GM23338 (cell line): ENCODE data around the gene GUCY1B1. TPM values are rescaled to one million over a fixed set of nuclear protein-coding genes. Genes with fewer than 3 reads are reported as not detected.

ENCODE experiments used
- ATAC-seq: fragments of 200-7000 bp; cut with Tn5 transposase; 3 replicates; pipeline ENCODE4 v1.9.1; 2020
- DNase-seq: peaks from one replicate; pipeline ENCODE4 v3.0.0-alpha.2; 2015; ENCODE audit warnings: low spot score
- H2AFZ ChIP-seq: fragments of 200-600 bp; sonication (generic); 2 replicates; pipeline ENCODE4 v1.8.0; 2016; ENCODE audit warnings: antibody characterized with exemption, mild to moderate bottlenecking, moderate library complexity
- H3F3A ChIP-seq: fragments of 200-600 bp; sonication (generic); replicated peaks from 2 replicates; pipeline ENCODE4 v1.8.0; 2017; ENCODE audit warnings: antibody characterized with exemption, mixed run types, low read depth
- H3K27ac ChIP-seq: fragments of 200-600 bp; sonication (generic); 2 replicates; pipeline ENCODE4 v1.6.1; 2016; ENCODE audit warnings: low read depth
- H3K27me3 ChIP-seq: fragments of 200-600 bp; sonication (generic); 2 replicates; pipeline ENCODE4 v1.8.0; 2016; ENCODE audit warnings: mild to moderate bottlenecking, mixed run types, moderate library complexity; ENCODE audit not compliant: insufficient read depth
- H3K36me3 ChIP-seq: fragments of 200-600 bp; sonication (generic); 2 replicates; pipeline ENCODE4 v1.8.0; 2016; ENCODE audit warnings: mild to moderate bottlenecking; ENCODE audit not compliant: insufficient read depth
- H3K4me1 ChIP-seq: fragments of 200-600 bp; sonication (generic); 2 replicates; pipeline ENCODE4 v1.8.0; 2016; ENCODE audit warnings: mild to moderate bottlenecking, moderate library complexity; ENCODE audit not compliant: insufficient read depth
- H3K4me2 ChIP-seq: fragments of 200-600 bp; sonication (generic); 2 replicates; pipeline ENCODE4 v1.7.1; 2017; ENCODE audit warnings: mixed run types
- H3K4me3 ChIP-seq: fragments of 200-600 bp; sonication (generic); 2 replicates; pipeline ENCODE4 v1.6.1; 2016; ENCODE audit warnings: mixed run types
- H3K79me2 ChIP-seq: fragments of 200-600 bp; sonication (generic); replicated peaks from 2 replicates; pipeline ENCODE4 v1.8.0; 2017; ENCODE audit warnings: mild to moderate bottlenecking; ENCODE audit not compliant: insufficient read depth
- H3K9me2 ChIP-seq: fragments of 200-600 bp; sonication (generic); 2 replicates; pipeline ENCODE4 v1.8.0; 2017; ENCODE audit not compliant: insufficient read depth
- H4K20me1 ChIP-seq: fragments of 200-600 bp; sonication (generic); replicated peaks from 2 replicates; pipeline ENCODE4 v1.8.0; 2017; ENCODE audit warnings: mild to moderate bottlenecking; ENCODE audit not compliant: insufficient read depth
- H3K27ac Mint-ChIP-seq: 2 replicates; pipeline ENCODE4 v1.8.0; 2020; ENCODE audit warnings: inconsistent platforms, mild to moderate bottlenecking, moderate library complexity, mixed read lengths
- H3K27me3 Mint-ChIP-seq: 3 replicates; pipeline ENCODE4 v1.8.0; 2022; ENCODE audit warnings: low read depth, mild to moderate bottlenecking, moderate library complexity, mixed read lengths, inconsistent platforms; ENCODE audit not compliant: insufficient read depth, poor library complexity
- H3K36me3 Mint-ChIP-seq: 3 replicates; pipeline ENCODE4 v1.8.0; 2021; ENCODE audit warnings: low read depth, mild to moderate bottlenecking, inconsistent platforms, moderate library complexity, mixed read lengths
- H3K4me1 Mint-ChIP-seq: 3 replicates; pipeline ENCODE4 v1.8.0; 2020; ENCODE audit warnings: mild to moderate bottlenecking, inconsistent platforms, mixed read lengths
- H3K4me3 Mint-ChIP-seq: 3 replicates; pipeline ENCODE4 v1.8.0; 2021; ENCODE audit warnings: moderate library complexity, mild to moderate bottlenecking, inconsistent platforms, mixed read lengths
- H3K9me3 Mint-ChIP-seq: 3 replicates; pipeline ENCODE4 v1.8.0; 2020; ENCODE audit warnings: moderate library complexity, mild to moderate bottlenecking, inconsistent platforms, mixed read lengths
- CREB1 ChIP-seq: fragments of 250-450 bp; sonication (Bioruptor Pico); IDR thresholded peaks from 2 replicates; pipeline ENCODE4 v1.5.0; 2020; ENCODE audit warnings: low read depth, mild to moderate bottlenecking, moderate library complexity
- EZH2 ChIP-seq: fragments of 200-600 bp; sonication (generic); IDR thresholded peaks from one replicate; pipeline ENCODE4 v1.8.0; 2017; ENCODE audit warnings: antibody characterized with exemption, mild to moderate bottlenecking, low read depth; ENCODE audit not compliant: unreplicated experiment
- EZH2phosphoT487 ChIP-seq: fragments of 200-600 bp; sonication (generic); IDR thresholded peaks from one replicate; pipeline ENCODE4 v1.8.1; 2018; ENCODE audit warnings: antibody characterized with exemption; ENCODE audit not compliant: unreplicated experiment
- JUNB ChIP-seq: IDR thresholded peaks from one replicate; pipeline ENCODE4 v1.6.1; 2016; ENCODE audit warnings: antibody characterized with exemption; ENCODE audit not compliant: unreplicated experiment
- NANOG ChIP-seq: IDR thresholded peaks from 2 replicates; pipeline ENCODE4 v1.6.1; 2016; ENCODE audit warnings: antibody characterized with exemption, borderline replicate concordance
- POLR2AphosphoS5 ChIP-seq: IDR thresholded peaks from 2 replicates; pipeline ENCODE4 v1.6.1; 2016; ENCODE audit warnings: antibody characterized with exemption, low read depth
- STAT1 ChIP-seq: IDR thresholded peaks from one replicate; pipeline ENCODE4 v1.6.1; 2016; ENCODE audit warnings: antibody characterized with exemption; ENCODE audit not compliant: unreplicated experiment
- ZNF114 ChIP-seq: fragments of 250-450 bp; sonication (Bioruptor Pico); IDR thresholded peaks from 2 replicates; pipeline ENCODE4 v1.5.0; 2020; ENCODE audit warnings: mild to moderate bottlenecking, moderate library complexity
- ZNF331 ChIP-seq: fragments of 250-450 bp; sonication (Bioruptor Pico); IDR thresholded peaks from 2 replicates; pipeline ENCODE4 v1.5.0; 2020; ENCODE audit warnings: low read depth, mild to moderate bottlenecking, moderate library complexity
- polyA plus RNA-seq: library from polyadenylated mRNA; unstranded; fragments of >200 nt; fragmentation: Nextera tagmentation; extraction: Ambion mirVana; gene quantifications from 2 replicates; pipeline ENCODE4 v1.2.1, GENCODE V29; 2016
- total RNA-seq: library from RNA; depleted of rRNA; stranded (reverse); fragments of >200 nt; shearing (Covaris generic); gene quantifications from 2 replicates; pipeline ENCODE4 v1.2.3, GENCODE V29; 2014
- TF ChIP-seq, protein P1 (sequence below): IDR thresholded peaks from one replicate; pipeline ENCODE4 v1.6.1; 2018; ENCODE audit warnings: antibody characterized with exemption; ENCODE audit not compliant: unreplicated experiment
- TF ChIP-seq, protein P2 (sequence below), 2 experiments: fragments of 200-600 bp in 1 of 2; sonication (generic) in 1 of 2; conservative IDR thresholded peaks; 2 replicates each; pipeline versions ENCODE4 v1.5.1 to v1.6.1; 2016 to 2017; ENCODE audit warnings: antibody characterized with exemption in 2 of 2, low read depth in 2 of 2, mild to moderate bottlenecking in 2 of 2, moderate library complexity in 1 of 2
- TF ChIP-seq, protein P3 (sequence below): IDR thresholded peaks from 2 replicates; pipeline ENCODE4 v1.6.1; 2016; ENCODE audit warnings: antibody characterized with exemption
- TF ChIP-seq, protein P4 (sequence below): fragments of 250-450 bp; sonication (Bioruptor Pico); IDR thresholded peaks from 2 replicates; pipeline ENCODE4 v1.5.0; 2020; ENCODE audit warnings: mild to moderate bottlenecking, moderate library complexity

Gene GUCY1B1
- total and polyA plus RNA-seq, 2 experiments from 2014 or later = 2.6 to 4.3 TPM

DNA sequence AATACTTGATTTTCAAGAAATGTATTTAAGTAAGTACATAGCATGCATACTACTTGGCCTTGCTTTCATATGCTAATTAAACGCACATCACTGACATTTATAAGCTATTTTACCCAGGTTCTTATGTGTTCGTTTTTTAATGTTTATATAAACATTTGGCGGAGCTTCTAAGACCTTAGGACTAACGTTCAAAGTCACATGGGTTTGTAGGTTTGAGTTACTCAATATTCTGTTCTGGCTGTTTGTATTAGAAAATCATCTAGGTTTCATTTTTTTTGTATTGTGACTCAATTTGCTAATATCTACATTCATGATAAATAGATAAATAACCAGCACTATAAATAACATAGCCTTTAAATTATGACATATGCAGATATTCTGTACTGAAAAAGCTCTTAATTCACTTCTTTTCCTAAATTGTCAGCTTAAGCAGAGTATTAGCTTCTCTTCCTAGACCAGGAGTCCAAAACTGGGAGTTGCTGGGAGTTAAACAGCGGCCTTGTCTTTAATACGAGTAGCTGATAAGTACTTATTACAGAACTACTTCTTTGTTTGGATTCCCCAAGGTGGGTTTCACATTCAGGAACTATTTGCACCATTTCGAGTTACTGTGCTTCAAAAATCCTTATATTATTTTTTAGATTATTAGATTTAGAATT, 42.0 kb downstream of the GUCY1B1 start:
- H3K4me3 ChIP-seq = no peak overlapping the region
- H3K27me3 Mint-ChIP-seq = no peaks in the 10 kb centered on the region
- H3K79me2 ChIP-seq = no peaks in the 10 kb centered on the region
- no peak overlapping the region for H3K4me3 Mint-ChIP-seq
- no peaks in the 10 kb centered on the region for H4K20me1 ChIP-seq
- ATAC-seq (no peak), DNase-seq (no peak)
- H3K4me2 ChIP-seq = no peak overlapping the region
- no peaks in the 10 kb centered on the region for H3K27me3 ChIP-seq
- TF ChIP-seq STAT1 = no peak
- TF ChIP-seq POLR2AphosphoS5 = no peak
- TF ChIP-seq, protein P1, sequence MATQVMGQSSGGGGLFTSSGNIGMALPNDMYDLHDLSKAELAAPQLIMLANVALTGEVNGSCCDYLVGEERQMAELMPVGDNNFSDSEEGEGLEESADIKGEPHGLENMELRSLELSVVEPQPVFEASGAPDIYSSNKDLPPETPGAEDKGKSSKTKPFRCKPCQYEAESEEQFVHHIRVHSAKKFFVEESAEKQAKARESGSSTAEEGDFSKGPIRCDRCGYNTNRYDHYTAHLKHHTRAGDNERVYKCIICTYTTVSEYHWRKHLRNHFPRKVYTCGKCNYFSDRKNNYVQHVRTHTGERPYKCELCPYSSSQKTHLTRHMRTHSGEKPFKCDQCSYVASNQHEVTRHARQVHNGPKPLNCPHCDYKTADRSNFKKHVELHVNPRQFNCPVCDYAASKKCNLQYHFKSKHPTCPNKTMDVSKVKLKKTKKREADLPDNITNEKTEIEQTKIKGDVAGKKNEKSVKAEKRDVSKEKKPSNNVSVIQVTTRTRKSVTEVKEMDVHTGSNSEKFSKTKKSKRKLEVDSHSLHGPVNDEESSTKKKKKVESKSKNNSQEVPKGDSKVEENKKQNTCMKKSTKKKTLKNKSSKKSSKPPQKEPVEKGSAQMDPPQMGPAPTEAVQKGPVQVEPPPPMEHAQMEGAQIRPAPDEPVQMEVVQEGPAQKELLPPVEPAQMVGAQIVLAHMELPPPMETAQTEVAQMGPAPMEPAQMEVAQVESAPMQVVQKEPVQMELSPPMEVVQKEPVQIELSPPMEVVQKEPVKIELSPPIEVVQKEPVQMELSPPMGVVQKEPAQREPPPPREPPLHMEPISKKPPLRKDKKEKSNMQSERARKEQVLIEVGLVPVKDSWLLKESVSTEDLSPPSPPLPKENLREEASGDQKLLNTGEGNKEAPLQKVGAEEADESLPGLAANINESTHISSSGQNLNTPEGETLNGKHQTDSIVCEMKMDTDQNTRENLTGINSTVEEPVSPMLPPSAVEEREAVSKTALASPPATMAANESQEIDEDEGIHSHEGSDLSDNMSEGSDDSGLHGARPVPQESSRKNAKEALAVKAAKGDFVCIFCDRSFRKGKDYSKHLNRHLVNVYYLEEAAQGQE = no peak
- TF ChIP-seq NANOG = no peak
- no peak for TF ChIP-seq EZH2
- no peak for TF ChIP-seq JUNB
- no peak for TF ChIP-seq EZH2phosphoT487
- TF ChIP-seq, protein P2, sequence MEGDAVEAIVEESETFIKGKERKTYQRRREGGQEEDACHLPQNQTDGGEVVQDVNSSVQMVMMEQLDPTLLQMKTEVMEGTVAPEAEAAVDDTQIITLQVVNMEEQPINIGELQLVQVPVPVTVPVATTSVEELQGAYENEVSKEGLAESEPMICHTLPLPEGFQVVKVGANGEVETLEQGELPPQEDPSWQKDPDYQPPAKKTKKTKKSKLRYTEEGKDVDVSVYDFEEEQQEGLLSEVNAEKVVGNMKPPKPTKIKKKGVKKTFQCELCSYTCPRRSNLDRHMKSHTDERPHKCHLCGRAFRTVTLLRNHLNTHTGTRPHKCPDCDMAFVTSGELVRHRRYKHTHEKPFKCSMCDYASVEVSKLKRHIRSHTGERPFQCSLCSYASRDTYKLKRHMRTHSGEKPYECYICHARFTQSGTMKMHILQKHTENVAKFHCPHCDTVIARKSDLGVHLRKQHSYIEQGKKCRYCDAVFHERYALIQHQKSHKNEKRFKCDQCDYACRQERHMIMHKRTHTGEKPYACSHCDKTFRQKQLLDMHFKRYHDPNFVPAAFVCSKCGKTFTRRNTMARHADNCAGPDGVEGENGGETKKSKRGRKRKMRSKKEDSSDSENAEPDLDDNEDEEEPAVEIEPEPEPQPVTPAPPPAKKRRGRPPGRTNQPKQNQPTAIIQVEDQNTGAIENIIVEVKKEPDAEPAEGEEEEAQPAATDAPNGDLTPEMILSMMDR (conservative IDR thresholded peaks at IDR 0.05; ENCODE audit: low read depth in 2 of 2) = no peak
- no peak for TF ChIP-seq ZNF114 (CRISPR knock-in tag)
- TF ChIP-seq ZNF331 = no peak
- TF ChIP-seq, protein P3, sequence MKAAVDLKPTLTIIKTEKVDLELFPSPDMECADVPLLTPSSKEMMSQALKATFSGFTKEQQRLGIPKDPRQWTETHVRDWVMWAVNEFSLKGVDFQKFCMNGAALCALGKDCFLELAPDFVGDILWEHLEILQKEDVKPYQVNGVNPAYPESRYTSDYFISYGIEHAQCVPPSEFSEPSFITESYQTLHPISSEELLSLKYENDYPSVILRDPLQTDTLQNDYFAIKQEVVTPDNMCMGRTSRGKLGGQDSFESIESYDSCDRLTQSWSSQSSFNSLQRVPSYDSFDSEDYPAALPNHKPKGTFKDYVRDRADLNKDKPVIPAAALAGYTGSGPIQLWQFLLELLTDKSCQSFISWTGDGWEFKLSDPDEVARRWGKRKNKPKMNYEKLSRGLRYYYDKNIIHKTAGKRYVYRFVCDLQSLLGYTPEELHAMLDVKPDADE = no peak
- TF ChIP-seq, protein P4, sequence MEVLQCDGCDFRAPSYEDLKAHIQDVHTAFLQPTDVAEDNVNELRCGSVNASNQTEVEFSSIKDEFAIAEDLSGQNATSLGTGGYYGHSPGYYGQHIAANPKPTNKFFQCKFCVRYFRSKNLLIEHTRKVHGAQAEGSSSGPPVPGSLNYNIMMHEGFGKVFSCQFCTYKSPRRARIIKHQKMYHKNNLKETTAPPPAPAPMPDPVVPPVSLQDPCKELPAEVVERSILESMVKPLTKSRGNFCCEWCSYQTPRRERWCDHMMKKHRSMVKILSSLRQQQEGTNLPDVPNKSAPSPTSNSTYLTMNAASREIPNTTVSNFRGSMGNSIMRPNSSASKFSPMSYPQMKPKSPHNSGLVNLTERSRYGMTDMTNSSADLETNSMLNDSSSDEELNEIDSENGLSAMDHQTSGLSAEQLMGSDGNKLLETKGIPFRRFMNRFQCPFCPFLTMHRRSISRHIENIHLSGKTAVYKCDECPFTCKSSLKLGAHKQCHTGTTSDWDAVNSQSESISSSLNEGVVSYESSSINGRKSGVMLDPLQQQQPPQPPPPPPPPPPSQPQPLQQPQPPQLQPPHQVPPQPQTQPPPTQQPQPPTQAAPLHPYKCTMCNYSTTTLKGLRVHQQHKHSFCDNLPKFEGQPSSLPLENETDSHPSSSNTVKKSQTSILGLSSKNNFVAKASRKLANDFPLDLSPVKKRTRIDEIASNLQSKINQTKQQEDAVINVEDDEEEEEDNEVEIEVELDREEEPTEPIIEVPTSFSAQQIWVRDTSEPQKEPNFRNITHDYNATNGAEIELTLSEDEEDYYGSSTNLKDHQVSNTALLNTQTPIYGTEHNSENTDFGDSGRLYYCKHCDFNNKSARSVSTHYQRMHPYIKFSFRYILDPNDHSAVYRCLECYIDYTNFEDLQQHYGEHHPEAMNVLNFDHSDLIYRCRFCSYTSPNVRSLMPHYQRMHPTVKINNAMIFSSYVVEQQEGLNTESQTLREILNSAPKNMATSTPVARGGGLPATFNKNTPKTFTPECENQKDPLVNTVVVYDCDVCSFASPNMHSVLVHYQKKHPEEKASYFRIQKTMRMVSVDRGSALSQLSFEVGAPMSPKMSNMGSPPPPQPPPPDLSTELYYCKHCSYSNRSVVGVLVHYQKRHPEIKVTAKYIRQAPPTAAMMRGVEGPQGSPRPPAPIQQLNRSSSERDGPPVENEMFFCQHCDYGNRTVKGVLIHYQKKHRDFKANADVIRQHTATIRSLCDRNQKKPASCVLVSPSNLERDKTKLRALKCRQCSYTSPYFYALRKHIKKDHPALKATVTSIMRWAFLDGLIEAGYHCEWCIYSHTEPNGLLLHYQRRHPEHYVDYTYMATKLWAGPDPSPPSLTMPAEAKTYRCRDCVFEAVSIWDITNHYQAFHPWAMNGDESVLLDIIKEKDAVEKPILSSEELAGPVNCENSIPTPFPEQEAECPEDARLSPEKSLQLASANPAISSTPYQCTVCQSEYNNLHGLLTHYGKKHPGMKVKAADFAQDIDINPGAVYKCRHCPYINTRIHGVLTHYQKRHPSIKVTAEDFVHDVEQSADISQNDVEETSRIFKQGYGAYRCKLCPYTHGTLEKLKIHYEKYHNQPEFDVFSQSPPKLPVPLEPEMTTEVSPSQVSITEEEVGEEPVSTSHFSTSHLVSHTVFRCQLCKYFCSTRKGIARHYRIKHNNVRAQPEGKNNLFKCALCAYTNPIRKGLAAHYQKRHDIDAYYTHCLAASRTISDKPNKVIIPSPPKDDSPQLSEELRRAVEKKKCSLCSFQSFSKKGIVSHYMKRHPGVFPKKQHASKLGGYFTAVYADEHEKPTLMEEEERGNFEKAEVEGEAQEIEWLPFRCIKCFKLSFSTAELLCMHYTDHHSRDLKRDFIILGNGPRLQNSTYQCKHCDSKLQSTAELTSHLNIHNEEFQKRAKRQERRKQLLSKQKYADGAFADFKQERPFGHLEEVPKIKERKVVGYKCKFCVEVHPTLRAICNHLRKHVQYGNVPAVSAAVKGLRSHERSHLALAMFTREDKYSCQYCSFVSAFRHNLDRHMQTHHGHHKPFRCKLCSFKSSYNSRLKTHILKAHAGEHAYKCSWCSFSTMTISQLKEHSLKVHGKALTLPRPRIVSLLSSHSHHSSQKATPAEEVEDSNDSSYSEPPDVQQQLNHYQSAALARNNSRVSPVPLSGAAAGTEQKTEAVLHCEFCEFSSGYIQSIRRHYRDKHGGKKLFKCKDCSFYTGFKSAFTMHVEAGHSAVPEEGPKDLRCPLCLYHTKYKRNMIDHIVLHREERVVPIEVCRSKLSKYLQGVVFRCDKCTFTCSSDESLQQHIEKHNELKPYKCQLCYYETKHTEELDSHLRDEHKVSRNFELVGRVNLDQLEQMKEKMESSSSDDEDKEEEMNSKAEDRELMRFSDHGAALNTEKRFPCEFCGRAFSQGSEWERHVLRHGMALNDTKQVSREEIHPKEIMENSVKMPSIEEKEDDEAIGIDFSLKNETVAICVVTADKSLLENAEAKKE = no peak
- TF ChIP-seq CREB1 (CRISPR knock-in tag) = no peak
- no peaks in the 10 kb centered on the region for H3K9me2 ChIP-seq
- H3K36me3 Mint-ChIP-seq = no peaks in the 10 kb centered on the region
- H3F3A ChIP-seq = no peaks in the 10 kb centered on the region
- H3K9me3 Mint-ChIP-seq = no peaks in the 10 kb centered on the region
- H2AFZ ChIP-seq = no peak overlapping the region
- H3K4me1 ChIP-seq = no peaks in the 10 kb centered on the region
- no peak overlapping the region for H3K27ac Mint-ChIP-seq
- no peaks in the 10 kb centered on the region for H3K36me3 ChIP-seq
- no peak overlapping the region for H3K27ac ChIP-seq
- peaks cover 4% of the 10 kb centered on the region; the same call in 1 of the 3 replicates for H3K4me1 Mint-ChIP-seq
